ENCODE results near the gene ABCA7. TPM values are rescaled to one million over a fixed set of nuclear protein-coding genes. Genes with fewer than 3 reads are reported as not detected.
"Not testable (repeated sequence)": the region's sequence is repeated elsewhere in the genome, so short reads cannot be mapped to it uniquely, and the experiment has no call there.

The ABCA7 gene
- polyA plus RNA-seq, 5 donors: 2.8 to 6.1 (median 4.7) TPM

DNA sequence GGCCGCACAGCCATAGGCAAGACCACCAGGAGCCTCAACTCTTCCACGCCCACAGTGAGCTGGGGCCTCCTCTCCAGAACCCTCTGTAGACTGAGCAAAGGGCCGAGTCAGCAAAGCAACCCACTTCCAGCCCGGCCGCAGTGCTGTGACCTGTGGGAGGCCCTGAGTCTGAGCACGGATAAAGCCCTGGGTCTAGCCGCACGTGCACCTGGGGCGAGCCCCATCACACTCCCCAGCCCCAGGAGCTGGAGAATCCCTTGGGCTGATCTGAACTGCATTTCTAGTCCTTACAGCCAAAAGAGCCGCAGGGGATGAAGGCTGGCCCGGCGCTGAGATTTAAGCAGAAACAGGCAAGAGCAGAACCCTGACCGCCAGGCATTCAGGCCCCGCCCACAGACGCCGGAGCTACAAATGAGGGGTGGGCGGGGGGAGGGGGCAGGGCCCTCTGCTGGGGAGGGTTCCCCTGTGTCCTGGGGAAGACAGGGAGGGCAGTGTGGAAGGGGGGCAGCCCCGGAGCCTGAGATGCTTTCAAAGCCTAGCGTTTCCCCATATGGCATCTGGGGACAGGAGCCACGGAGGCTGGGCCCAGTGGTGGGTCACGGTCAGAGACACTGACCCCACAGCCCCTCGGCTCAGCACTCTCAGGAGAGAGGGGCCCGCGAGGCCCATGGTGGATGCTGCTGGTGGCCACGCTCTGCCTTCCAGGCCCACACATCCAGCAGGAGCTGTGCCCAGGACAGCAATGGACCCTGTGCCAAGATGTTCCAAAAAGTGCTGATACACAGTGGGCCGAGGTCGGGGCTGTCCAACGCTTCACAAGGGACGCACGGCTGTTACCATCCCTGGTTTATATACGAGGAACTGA is 23.9 kb upstream of the ABCA7 start:
- DNase-seq: no peak

DNA sequence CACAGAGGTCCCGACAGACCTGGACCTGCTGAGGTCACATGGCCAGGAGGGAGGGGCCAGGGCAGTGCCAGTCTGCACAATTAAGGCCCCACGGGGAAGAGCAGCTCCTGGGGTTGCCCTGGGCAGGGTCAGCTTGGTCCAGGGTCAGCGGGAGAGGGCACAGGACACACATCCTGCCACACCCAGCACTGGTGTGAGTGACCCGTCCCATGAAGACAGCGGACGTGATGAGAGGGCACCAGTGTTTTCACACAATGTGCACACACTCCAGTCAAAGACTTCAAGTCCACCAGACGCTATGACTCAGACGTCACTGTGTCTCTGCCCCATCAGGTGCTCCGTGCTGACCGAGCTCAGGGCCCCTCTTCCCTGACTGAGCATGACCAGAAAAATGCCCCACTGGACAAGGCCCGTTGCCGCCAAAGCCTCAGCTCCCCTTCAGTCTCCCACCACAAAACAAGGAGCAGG is 23.2 kb upstream of the ABCA7 start:
- no peak for DNase-seq

DNA sequence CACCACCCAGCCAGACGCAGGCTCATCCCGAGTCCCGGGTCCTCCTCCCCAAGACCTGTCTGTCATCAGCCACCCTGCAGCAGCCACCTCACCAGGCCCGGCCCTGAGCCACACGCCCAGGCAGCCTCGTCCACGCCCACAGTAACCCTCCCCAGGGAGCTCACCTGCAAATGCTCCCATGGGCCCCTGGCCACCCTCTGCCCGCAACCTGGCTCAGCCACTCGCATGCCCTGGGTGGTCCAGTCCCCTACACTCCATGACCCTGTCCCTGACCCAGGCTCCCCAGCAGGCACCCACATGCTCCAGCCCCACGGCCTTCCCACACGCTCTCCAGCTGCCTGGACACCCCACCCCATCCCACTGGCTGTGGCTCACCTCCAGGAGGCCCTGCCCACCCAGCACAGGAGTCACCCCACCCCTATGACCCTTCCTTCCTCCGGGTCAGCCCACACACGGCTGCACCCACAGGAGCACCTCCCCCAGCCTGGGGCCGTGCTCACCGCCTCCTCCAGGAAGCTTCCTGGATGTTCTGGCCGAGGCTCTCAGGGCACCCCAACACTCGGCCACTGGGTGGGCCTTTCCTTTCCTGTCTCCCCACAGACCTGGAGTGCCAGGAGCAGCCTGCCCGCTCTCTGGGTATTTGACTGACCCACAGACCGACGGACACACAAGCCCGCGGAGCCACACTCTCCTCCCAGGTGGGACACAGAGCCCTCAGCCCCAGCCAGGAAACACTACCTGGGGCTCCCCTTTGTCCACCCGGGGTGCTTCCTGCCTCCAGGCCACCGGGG is 22.6 kb upstream of the ABCA7 start:
- no peak for DNase-seq

DNA sequence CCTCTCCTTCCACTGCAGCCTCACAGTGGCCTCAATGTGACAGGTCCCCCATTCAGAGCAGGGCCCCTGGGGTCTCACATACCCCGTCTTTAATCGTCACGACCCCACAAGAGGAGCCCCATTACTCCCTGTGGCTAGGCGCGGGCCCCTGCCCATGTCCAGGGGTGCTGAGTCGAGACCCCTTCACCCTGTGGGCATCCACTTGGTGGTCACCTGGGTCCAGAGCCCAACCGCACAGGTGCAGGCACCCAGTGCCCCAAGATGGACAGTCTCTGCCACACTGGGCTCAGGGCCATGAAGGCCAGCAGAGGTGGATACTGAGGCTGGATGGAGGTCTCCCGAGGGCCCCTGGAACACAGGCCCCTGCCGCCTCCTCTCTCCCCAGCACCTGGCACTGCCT is 22.0 kb upstream of the ABCA7 start:
- no peak for DNase-seq

DNA sequence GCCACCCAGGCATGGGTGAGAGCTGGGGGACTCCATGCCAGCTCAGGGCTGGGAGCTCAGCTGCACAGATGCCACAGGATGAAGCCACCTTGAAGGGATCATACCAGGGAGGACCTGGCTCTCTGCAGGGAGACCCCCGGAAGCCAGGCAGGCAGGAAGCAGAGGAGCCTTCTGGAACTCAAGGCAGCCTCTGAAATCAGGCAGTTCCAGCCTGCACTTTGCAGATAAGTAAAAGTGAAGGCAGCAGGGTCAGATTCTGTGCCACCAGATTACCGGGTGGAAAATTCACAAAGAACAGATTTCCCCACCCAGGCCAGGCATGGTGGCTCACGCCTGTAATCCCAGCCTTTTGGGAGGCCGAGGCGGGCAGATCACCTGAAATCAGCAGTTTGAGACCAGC is 21.5 kb upstream of the ABCA7 start:
- DNase-seq: no peak

DNA sequence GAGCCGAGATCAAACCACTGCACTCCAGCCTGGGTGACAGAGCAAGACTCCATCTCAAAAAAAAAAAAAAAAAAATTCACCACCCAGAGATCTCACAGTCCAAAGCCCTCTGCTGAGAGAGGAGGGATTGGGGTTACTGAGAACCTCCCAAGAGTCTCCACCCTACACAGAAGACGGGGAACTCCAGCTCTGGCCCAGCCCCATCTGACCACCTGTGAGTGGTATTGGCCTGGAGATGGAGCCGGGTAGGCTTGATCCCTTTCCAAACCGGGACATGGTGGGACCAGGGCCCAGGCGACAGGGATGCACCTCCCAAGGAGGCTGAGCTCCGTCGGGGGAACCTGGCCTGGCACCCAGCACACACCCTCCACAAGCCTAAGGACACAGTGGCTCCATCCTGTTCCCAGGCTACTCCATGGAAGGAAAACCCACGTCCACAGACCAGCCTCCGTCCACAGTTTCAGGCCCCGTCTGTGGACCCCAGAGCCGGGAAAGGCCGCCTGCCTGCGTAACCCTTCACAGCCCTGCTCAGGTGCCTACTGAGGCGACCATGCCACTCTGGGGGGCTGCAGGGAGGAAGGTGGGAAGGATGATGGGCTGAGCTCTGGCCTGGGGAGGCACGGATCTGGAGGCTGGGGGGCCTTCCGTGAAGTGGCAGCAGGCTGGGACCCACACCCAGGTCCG is 20.8 kb upstream of the ABCA7 start:
- no peak for DNase-seq

DNA sequence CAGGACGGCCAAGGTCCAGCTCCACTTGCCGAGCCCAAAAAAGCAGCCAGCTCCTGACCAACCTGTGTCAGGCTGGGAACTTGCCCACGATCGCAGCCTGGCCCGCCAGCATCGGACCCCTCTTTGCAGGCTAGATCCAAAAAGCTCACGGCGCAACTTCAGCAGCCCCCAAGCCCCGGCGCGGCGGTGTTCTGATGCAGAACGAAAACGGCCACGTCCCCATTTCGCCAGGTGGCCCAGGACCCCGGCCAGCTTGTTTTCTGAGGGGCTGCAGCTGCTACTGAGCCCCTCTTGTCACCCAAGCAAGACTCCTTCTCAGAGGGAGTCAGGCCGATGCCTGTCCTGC is 20.3 kb upstream of the ABCA7 start:
- DNase-seq: no peak

DNA sequence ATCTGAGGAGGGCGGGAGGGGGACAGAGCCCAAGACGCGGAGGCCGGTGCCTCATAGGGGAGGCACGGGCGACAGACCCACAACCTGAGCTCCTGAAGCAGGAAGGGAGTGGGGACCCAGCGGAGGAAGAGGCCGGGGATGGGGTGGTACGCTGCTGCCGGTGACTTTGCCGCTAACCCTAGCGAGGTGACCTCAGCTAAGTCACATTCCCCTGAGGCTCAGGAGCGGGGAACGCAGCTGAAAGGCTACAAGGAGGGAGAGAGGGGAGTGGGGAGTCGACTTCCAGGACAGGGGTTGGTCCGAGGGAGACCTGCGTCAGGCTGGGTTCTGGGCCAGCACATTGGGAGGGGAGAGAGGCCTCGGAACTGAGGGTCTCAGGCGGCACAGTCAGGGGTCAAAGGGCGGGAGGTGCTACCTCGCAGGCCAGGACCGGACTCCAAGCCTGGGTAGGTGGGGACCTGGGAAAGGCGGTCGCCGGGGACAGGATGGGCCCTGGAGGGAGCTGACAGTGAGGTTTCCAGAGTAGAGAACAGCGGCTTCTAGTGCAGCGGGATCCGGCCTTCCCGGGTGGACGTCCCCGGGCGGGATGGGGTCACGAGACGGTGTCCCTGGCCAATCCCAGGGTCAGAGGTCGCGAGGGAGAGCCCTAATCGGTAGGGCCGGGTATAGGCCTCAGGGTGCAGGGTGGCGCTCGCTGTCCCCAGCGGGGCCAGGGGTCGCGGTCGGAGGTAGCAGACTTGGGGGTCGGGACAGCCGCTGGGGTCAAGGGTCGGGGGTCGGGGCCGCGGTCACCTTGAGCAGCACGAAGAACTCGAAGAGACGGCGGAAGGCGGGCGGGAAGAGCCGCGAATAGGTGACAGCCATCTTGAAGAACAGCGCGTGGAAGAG is 19.7 kb upstream of the ABCA7 start:
- DNase-seq: no peak

DNA sequence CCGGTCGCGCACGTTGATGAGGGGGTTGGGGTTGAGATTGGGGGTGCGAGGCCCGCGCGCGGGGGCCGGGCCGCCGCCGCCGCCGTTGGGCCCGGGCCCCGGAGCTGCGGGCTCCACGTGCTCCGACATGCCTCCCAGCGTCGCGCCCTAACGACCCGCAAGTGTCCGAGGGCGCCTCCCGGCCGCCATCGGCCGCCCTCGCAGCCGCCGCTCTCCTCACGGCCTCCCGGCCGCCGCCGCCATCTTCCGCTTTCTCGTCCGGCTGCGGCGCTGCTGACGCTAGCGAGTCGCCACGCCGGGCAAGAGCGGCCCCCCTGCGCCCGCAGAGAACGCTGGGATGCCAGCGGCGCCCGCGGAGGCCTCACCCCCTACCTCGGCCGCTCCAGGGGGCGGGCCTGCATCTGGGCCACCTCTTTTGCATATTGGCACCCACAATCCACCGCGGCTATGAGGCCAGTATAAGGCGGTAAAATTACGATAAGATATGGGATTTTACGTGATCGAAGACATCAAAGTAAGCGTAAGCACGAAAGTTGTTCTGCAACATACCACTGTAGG is 19.0 kb upstream of the ABCA7 start, which contains the start of gene TMEM259:
TSS of gene TMEM259 (minus strand) at position 256 of the 558 bp plus-strand sequence. CDS start at position 129, 127 bp downstream.
- peak; percentile 98 for DNase-seq

DNA sequence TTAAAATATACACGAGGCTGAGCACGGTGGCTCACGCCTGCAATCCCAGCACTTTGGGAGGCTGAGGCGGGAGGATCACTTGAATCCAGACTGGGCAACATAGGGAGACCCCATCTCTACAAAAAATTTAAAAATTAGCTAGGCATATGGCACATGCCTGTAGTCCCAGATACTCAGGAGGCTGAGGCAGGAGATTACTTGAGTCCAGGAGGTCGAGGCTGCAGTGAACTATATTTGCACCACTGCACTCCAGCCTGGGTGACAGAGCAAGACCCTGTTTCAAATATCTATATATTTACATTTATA is 16.1 kb upstream of the ABCA7 start:
- not testable (repeated sequence) for DNase-seq

DNA sequence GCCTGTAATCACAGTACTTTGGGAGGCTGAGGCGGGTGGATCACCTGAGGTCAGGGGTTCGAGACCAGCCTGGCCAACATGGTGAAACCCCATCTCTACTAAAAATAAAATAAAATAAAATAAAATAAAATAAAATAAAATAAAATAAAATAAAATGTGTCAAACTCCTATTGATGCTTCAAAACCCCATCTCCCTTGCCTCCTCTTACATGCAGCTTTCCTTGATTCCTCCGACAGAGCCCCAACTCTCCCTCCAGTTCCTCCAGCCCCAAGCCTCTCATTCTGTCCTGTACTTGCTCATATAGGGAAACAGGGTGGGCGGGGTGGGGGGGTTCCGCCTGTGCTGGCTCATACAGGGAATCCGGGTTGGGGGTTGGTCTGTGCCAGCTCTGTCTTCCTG is 14.8 kb upstream of the ABCA7 start:
- DNase-seq: not testable (repeated sequence)

DNA sequence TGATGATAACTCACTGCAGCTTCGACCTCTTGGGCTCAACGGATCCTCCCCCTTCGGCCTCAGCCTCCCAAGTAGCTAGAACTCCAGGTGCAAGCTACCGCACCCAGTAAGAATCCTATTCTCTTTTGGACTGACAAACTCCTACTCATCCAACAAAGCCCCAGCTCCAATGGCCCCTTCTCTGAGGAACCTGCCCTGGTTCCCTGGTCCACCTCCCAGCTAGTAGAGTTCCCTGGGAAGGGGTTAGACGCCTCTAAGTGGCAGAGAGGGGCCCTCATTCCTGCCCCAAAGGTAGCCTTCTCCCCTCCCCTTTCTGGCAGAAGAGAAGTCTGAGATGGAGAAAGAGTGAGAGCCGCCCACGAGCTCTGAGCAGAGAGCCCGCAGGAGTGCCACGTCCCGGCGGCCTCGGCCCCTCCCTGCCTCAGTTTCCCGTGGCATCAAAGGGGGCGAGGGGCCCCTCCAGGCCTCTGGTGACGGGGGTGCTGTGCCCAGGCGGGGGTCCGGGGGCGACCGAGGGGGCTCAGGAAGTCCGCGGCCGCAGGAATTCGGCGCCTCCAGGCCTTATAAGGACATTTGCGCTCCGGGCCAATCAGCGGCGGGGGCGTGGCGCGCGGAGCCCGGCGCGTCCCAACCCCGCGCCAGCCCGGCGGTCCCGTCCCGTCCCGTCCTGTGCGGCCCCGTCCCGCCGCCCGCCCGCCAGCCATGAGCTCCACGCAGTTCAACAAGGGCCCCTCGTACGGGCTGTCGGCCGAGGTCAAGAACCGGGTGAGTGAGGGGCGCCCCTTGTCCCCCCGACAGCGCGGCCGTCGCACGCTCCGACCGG is 13.7 kb upstream of the ABCA7 start, which contains the start of gene CNN2:
TSS of gene CNN2 (plus strand) at position 649 of the 823 bp plus-strand sequence. CDS start at position 703, 54 bp downstream.
- peak; percentile 85 to 88 for DNase-seq

DNA sequence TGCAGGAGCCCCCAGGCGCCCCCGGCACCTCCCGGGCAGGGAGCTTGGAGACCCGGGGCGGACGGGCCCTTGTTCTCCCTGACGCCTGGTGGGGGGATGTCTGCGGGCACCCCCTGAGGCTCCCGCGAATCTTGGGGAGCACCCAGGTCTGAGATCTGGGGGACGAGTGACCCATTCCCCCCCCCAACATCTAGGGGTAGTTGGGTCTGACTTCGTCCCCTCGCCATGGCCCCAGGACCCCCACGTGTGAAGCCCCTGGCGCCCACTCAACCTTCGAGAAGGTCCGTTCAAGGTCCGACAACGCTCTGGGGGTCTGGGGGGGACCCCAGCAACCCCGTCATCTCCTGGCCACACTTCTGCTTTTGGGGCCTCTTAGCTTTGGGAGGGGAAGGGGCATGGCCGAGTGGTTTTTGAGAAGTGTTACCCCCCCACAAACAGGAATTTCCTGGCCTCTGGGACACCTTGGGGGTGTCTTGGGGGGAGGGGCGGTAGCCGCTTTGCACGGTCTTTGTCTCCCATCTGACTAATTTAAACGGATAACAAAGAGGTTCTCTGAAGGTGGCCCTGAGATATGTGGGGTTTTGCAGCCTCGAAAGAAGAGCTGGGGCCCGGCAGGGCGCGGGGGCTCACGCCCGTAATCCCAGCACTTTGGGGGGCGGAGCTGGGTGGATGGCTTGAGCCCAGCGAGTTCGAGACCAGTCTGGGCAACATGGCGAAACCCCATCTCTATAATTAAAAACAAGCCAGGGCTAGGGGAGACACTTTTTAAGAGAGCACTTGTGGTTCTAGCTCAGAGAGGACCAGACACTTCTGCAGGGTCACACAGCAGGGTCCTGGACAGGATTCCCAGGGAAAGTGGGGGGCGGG is 12.9 kb upstream of the ABCA7 start:
- DNase-seq: no peak

DNA sequence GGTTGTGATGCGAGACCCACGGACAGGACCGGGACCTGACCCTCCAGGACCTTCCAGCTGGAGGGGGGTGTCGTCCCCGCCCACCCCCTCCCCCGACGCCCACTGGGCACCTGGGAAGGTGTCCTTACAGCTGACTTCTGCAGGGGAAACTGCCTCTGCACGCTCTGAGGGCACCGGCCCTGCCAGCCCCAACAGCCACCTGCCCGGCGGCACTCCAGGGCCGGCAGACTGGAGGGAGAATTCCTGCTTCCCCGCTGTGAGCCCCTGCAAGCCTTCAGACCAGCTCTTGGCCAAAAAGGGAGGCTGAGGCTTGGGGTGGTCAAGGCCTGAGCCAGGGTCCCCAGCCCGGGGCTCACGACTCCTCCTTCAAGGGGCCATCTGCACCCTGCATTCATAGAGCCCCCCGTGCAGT is 12.3 kb upstream of the ABCA7 start:
- no peak for DNase-seq

DNA sequence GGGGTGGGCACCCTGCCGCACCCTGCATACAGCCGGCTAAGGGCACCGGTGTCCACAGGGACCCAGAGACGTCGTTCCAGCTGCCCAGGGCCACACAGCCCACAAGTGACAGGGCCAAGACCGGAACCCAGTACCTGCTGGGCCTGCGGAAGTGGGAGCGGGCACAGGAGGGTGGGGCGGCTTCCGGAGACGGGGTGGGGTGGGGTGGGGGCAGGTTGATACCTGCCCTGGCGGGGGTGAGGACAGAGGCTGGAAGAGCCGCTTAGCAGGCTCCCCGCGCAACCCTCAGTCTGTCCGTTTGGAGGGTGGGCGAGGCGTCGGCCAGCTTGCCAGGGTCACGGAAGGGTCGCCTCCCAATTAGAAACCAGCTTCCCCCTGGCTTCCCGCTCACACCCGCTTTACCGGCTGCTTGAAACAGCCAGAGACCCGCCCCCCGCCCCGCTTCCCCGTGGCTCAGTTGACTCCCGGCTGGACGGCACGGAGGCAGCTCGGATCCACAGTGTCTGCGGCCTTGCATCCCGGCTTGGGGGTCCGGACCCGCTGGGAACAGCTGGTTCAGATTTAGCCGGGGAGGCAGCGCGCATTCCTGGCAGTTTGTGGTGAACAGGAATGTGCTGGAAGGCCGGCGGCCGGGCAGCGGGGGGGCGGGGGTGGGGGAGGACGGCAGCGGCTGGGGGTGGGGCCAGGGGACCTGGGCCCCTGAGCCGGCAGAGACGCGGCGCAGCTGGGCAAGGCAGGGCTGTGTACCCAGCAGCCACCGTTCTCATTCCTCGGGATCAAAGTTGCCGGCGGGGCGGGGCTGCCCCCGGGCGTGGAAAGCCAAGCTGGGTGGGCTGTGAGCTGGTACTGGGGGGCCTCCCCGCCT is 11.6 kb upstream of the ABCA7 start:
- DNase-seq: peak; percentile 87 to 89

DNA sequence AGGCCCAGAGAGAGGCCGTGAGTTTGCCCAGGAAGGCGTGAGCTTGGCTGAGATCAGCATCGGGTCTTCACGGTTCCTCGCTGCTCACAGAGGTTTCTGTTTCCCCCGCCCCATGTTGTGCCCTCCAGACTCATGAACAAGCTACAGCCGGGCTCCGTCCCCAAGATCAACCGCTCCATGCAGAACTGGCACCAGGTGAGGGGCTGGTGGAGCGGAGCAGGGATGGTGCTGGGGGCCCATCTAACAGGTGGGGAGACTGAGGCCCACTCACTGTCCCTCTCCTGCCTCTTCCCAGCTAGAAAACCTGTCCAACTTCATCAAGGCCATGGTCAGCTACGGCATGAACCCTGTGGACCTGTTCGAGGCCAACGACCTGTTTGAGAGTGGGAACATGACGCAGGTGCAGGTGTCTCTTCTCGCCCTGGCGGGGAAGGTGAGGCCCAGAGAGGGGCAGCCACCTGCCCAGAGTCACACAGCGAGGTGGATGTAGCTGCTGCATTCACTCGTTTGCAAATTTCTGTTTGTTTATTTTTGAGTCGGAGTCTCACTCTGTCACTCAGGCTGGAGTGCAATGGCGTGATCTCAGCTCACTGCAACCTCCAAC is 7.5 kb upstream of the ABCA7 start:
- DNase-seq: no peak

DNA sequence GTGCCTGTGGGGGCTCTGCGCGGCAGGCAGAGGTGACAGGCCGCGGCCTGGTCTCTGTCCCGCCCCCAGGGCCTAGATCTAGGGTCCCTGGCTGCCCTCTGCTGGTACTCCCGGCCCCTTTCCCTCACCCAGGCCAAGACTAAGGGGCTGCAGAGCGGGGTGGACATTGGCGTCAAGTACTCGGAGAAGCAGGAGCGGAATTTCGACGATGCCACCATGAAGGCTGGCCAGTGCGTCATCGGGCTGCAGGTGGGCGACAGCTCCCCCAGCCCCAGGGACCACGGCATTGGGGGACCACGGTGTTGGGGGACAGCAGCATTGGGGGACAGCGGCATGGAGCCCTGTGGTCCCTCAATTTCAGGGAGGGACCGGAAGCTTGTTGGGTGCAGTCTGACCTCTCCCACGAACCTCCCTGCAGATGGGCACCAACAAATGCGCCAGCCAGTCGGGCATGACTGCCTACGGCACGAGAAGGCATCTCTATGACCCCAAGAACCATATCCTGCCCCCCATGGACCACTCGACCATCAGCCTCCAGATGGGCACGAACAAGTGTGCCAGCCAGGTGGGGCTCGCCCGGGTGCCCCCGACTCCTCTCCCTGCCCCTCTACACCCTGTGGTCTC is 3.8 kb upstream of the ABCA7 start:
- DNase-seq: no peak
